GM12891 (cell line): ENCODE measurements around the gene MAPT.

Experiments used
- DNase-seq: peaks from one replicate; pipeline ENCODE4 v3.0.0; 2011; ENCODE audit warnings: low spot score; ENCODE audit not compliant: insufficient read length
- FAIRE-seq: peaks from 2 replicates; lab custom pipeline; 2011; peaks lifted over from hg19 to GRCh38; lab: Jason Lieb, UNC
- PAX5 ChIP-seq: IDR thresholded peaks from 2 replicates; pipeline ENCODE4 v1.6.1; 2011; ENCODE audit warnings: low read length, moderate library complexity, mild to moderate bottlenecking; ENCODE audit not compliant: insufficient read depth, severe bottlenecking
- POLR2A ChIP-seq: IDR thresholded peaks from 2 replicates; pipeline ENCODE4 v1.6.1; 2011; ENCODE audit warnings: low read depth, low read length, control low read depth
- POLR2AphosphoS5 ChIP-seq: IDR thresholded peaks from 2 replicates; pipeline ENCODE4 v1.6.1; 2011; ENCODE audit warnings: low read depth, low read length, control low read depth
- POU2F2 ChIP-seq: IDR thresholded peaks from 2 replicates; pipeline ENCODE4 v1.6.1; 2011; ENCODE audit warnings: low read depth, mild to moderate bottlenecking, control low read depth, low read length, moderate library complexity
- SPI1 ChIP-seq: IDR thresholded peaks from 2 replicates; pipeline ENCODE4 v1.6.1; 2011; ENCODE audit warnings: low read depth, low read length, control low read depth
- TAF1 ChIP-seq: IDR thresholded peaks from 2 replicates; pipeline ENCODE4 v1.6.1; 2011; ENCODE audit warnings: low read depth, low read length, control low read depth

The MAPT gene

GRCh38 chr17:45973946-45974859, 79.8 kb downstream of the MAPT start:
- no peak for DNase-seq
- no peak for FAIRE-seq
- TF ChIP-seq POLR2A, result no peak
- TF ChIP-seq PAX5, result no peak
- no peak for TF ChIP-seq TAF1
- no peak for TF ChIP-seq SPI1
- no peak for TF ChIP-seq POLR2AphosphoS5
- TF ChIP-seq POU2F2, result no peak

GRCh38 chr17:45974916-45975630, 80.7 kb downstream of the MAPT start:
- FAIRE-seq, result no peak
- TF ChIP-seq PAX5, result no peak
- no peak for TF ChIP-seq SPI1
- no peak for TF ChIP-seq POLR2AphosphoS5
- TF ChIP-seq TAF1, result no peak
- TF ChIP-seq POLR2A, result no peak
- TF ChIP-seq POU2F2, result no peak
- no peak for DNase-seq

DNA sequence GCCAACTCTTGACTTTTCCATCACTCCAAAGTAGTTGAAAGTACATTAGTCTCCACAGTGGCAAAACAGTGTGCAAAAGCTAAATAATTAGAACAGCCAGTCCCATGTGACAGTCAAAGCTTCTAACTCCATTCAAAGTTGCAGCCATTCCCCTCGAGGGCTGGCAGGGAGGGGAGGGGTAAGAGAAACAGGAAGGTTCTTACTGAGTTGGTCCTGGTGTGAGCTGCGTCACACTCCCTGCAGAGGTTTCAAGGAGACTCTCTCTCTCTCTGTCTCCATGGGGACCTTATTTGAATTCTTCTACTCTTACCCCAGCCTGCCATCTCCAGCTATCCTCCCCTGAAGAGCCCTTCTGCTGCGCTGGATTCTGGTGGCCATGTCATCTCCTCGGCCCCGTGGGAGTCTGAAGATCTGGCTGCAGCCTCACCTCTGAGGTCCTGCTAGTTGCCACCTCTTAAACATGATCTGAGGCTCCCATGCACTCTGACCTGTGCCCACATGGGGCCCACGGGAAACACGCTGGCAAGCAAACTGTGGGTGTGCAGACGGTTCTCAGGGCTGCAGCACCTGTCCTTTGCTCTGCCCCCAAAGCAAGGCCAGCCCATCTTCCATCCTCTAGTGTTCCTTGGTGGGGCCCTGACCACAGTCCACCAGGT, 81.4 kb downstream of the MAPT start:
- TF ChIP-seq PAX5 (no peak), POU2F2 (no peak), POLR2A (no peak), TAF1 (no peak), SPI1 (no peak), POLR2AphosphoS5 (no peak)
- no peak for FAIRE-seq
- DNase-seq, result no peak

- FAIRE-seq (no peak), DNase-seq (no peak)
- TF ChIP-seq POLR2AphosphoS5 (no peak), POLR2A (no peak)
Measured at GRCh38 chr17:45976391-45976754, 82.0 kb downstream of the MAPT start.

DNA sequence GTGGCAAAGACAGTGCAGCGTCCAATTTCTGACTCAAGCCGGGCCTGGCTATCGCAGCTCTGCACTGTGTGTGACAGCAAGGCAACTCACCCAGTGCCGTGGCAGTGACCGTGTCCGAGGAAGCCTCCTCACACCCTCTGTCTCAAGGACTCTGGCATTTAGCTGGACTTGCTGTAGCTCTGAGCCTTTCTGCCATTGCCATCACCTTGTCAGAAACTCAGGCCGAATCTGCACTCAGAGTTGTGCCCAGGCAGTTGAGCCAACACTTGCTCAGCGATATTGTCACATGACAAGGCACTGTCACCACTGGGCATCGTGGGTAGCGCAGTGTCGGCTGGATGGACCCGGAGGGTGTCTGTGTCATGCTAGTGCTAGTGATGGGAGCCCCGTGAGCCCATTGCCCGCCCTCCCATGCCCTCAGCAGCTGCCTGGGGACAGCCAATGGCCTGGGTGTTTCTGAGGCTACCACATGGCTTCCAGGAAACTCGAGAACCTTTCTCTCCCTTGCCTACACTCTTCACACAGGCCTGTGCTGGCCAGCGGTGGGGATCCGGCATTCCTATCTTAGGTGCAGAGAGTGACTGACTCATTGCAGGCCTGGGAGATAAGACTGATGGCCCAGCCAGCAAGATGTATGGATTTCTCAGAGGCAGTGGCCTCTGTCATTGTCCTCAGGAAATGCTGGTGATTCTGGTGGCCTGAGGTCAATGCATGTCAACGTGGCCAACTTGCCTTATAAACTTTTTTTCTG, 82.6 kb downstream of the MAPT start:
- DNase-seq (no peak), FAIRE-seq (no peak)
- TF ChIP-seq PAX5, result no peak
- no peak for TF ChIP-seq TAF1
- TF ChIP-seq SPI1, result no peak
- no peak for TF ChIP-seq POLR2AphosphoS5
- TF ChIP-seq POLR2A, result no peak
- no peak for TF ChIP-seq POU2F2

DNA sequence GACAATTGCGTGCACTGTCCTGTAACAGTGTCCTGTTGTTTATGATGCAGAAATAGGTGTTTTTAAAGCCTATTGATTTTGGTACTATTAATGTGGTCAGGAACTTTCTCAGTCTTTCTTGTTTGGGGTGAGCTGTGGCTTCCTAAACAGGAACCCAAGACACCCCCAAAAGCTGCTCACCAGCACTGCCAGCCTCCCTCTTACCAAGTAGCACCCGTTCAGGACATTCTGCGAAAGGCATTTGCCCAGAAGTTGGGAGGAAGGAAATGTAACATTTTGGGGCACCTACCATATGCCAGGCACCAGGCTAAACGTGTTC, 83.1 kb downstream of the MAPT start:
- FAIRE-seq (no peak), DNase-seq (no peak)
- TF ChIP-seq POLR2A (no peak), TAF1 (no peak), POLR2AphosphoS5 (no peak), POU2F2 (no peak), PAX5 (no peak), SPI1 (no peak)

DNA sequence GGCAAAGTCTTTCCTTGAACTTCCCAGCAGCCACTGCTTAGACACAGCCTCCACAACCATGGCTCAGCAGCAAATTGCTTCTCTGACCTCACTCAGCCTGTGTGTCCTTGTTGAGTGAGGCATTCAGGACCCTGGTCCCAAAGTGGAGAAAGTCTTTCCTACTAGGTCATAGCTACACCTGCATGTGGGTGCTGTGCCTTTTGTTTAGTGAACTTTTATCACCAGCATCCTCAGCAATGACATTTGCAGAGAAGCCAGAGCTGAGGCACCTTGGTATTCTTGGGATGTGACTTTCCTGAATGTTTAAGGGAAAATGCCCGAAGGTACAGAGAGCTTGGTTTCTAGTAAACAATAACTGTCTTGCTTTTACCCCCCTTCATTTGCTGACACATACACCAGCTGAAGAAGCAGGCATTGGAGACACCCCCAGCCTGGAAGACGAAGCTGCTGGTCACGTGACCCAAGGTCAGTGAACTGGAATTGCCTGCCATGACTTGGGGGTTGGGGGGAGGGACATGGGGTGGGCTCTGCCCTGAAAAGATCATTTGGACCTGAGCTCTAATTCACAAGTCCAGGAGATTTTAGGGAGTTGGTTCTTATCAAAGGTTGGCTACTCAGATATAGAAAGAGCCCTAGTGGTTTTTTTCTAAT, 83.7 kb downstream of the MAPT start:
- no peak for DNase-seq
- no peak for FAIRE-seq

DNA sequence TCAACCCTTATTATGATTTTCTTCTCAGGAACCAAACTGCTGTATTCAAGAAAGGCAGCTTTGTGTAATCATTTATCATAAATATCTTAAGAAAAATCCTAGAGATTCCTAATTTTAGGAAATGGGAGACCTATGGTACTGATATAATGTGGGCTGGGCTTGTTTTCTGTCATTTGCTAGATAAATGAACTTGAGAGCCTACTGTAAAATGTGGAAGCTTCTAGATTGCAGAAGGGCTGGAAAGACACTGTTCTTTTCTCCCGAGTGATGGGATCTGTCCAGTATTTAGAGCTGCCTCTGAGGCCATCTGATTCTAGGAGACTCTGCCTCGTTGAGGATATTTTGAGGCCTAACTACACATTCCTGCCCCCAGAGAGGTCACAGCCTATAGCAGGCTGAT, 84.8 kb downstream of the MAPT start:
- FAIRE-seq (no peak), DNase-seq (no peak)
- TF ChIP-seq TAF1 (no peak), POLR2A (no peak)

More for the DNA sequence above, 83.7 kb downstream of the MAPT start:
- TF ChIP-seq PAX5 (no peak), TAF1 (no peak), POU2F2 (no peak), POLR2A (no peak), SPI1 (no peak), POLR2AphosphoS5 (no peak)

DNA sequence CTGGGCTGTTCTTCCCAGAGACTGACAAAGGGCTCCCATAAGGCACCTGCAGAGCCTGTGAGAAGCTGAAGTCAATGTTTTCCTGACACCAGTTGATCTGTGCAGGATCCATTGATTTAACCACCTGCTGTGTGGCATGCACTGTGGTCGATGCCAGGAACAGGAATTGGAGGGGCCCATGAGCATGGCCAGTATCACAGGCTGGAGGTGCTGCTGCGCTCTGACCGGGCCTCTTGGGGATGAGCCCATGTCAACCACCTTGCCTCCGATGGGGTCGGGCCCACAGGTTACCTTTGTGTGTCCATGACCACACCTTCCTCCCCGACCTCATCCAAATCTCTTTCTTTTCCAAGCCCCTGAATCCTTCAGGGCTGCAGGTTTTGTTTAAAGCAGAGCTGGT, 86.5 kb downstream of the MAPT start:
- FAIRE-seq (no peak), DNase-seq (no peak)
- TF ChIP-seq SPI1 (no peak), POLR2A (no peak), POLR2AphosphoS5 (no peak), PAX5 (no peak), TAF1 (no peak)
